Neuron (in vitro differentiated cells): ENCODE results near the gene SH3PXD2A.
A peak's percentile ranks its signal among the peaks of the same experiment; 100 is the strongest.

Source experiments
- H2AFZ ChIP-seq: one replicate; pipeline ENCODE4 v1.6.1; 2013; ENCODE audit warnings: low read depth, mild to moderate bottlenecking, inconsistent platforms, low read length, moderate library complexity
- H3K27me3 ChIP-seq: one replicate; pipeline ENCODE4 v1.6.1; 2013; ENCODE audit warnings: low read length; ENCODE audit not compliant: insufficient read depth
- H3K36me3 ChIP-seq: one replicate; pipeline ENCODE4 v1.6.1; 2013; ENCODE audit warnings: low read length; ENCODE audit not compliant: insufficient read depth
- H3K4me1 ChIP-seq: one replicate; pipeline ENCODE4 v1.6.1; 2013; ENCODE audit warnings: low read length; ENCODE audit not compliant: insufficient read depth
- H3K4me3 ChIP-seq: 2 replicates; pipeline ENCODE4 v1.5.1; 2013; ENCODE audit warnings: mild to moderate bottlenecking, low read length, moderate library complexity
- H3K9me3 ChIP-seq: one replicate; pipeline ENCODE4 v1.6.1; 2013; ENCODE audit warnings: low read length

SH3PXD2A gene

GRCh38 chr10:103855424-103855823 is at the start of gene SH3PXD2A:
Gene SH3PXD2A, minus strand, starts transcription at chr10:103855576. Its CDS starts 310 bp downstream, at chr10:103855266.
- Histone ChIP-seq H2AFZ (peak within 1 kb of the TSS; percentile 37), H3K4me1 (peaks cover 20% of the 10 kb centered on the region), H3K36me3 (no peaks in the 10 kb centered on the region), H3K9me3 (no peaks in the 10 kb centered on the region), H3K27me3 (peaks cover 29% of the 10 kb centered on the region), H3K4me3 (peak within 1 kb of the TSS; percentile 50)

- Histone ChIP-seq H3K4me1 (peaks cover 1% of the 10 kb centered on the region), H3K9me3 (no peaks in the 10 kb centered on the region), H2AFZ (no peak overlapping the region), H3K36me3 (peaks cover 15% of the 10 kb centered on the region), H3K4me3 (no peak overlapping the region), H3K27me3 (no peaks in the 10 kb centered on the region)
Measured at GRCh38 chr10:103901299-103901698, 45.9 kb upstream of the SH3PXD2A start.

- Histone ChIP-seq H3K9me3 (no peaks in the 10 kb centered on the region), H3K27me3 (no peaks in the 10 kb centered on the region), H3K36me3 (peaks cover 11% of the 10 kb centered on the region), H3K4me3 (no peak overlapping the region), H3K4me1 (peaks cover 20% of the 10 kb centered on the region), H2AFZ (no peak overlapping the region)
Measured at GRCh38 chr10:103899312-103899711, 43.9 kb upstream of the SH3PXD2A start.

GRCh38 chr10:103897241-103897774 is 41.9 kb upstream of the SH3PXD2A start:
- H3K4me1 ChIP-seq, result peaks cover 22% of the 10 kb centered on the region
- H3K9me3 ChIP-seq, result no peaks in the 10 kb centered on the region
- no peak overlapping the region for H2AFZ ChIP-seq
- H3K27me3 ChIP-seq, result no peaks in the 10 kb centered on the region
- no peak overlapping the region for H3K4me3 ChIP-seq
- H3K36me3 ChIP-seq, result peaks cover 9% of the 10 kb centered on the region

- Histone ChIP-seq H2AFZ (no peak overlapping the region), H3K9me3 (no peaks in the 10 kb centered on the region), H3K27me3 (no peaks in the 10 kb centered on the region), H3K4me3 (no peak overlapping the region), H3K4me1 (peaks cover 22% of the 10 kb centered on the region), H3K36me3 (peaks cover 13% of the 10 kb centered on the region)
Measured at GRCh38 chr10:103896225-103896624, 40.8 kb upstream of the SH3PXD2A start.

- H3K4me3 ChIP-seq, result no peak overlapping the region
- peaks cover 18% of the 10 kb centered on the region for H3K36me3 ChIP-seq
Measured at GRCh38 chr10:103895411-103896186, 40.2 kb upstream of the SH3PXD2A start.

GRCh38 chr10:103894441-103894864 is 39.1 kb upstream of the SH3PXD2A start:
- Histone ChIP-seq H2AFZ (no peak overlapping the region), H3K4me1 (peaks cover 22% of the 10 kb centered on the region), H3K4me3 (no peak overlapping the region), H3K9me3 (no peaks in the 10 kb centered on the region), H3K36me3 (peaks cover 18% of the 10 kb centered on the region), H3K27me3 (no peaks in the 10 kb centered on the region)

More at GRCh38 chr10:103895411-103896186, 40.2 kb upstream of the SH3PXD2A start:
- H3K27me3 ChIP-seq, result no peaks in the 10 kb centered on the region
- peaks cover 22% of the 10 kb centered on the region for H3K4me1 ChIP-seq
- H3K9me3 ChIP-seq, result no peaks in the 10 kb centered on the region
- H2AFZ ChIP-seq, result no peak overlapping the region

GRCh38 chr10:103893817-103894216 is 38.4 kb upstream of the SH3PXD2A start:
- Histone ChIP-seq H3K27me3 (no peaks in the 10 kb centered on the region), H3K4me3 (no peak overlapping the region), H2AFZ (no peak overlapping the region), H3K9me3 (no peaks in the 10 kb centered on the region), H3K36me3 (peaks cover 13% of the 10 kb centered on the region), H3K4me1 (peaks cover 23% of the 10 kb centered on the region)

GRCh38 chr10:103892181-103892580 is 36.8 kb upstream of the SH3PXD2A start:
- no peaks in the 10 kb centered on the region for H3K27me3 ChIP-seq

GRCh38 chr10:103890688-103891087 is 35.3 kb upstream of the SH3PXD2A start:
- H3K4me1 ChIP-seq, result peaks cover 21% of the 10 kb centered on the region
- H3K9me3 ChIP-seq, result no peaks in the 10 kb centered on the region
- no peaks in the 10 kb centered on the region for H3K27me3 ChIP-seq
- no peak overlapping the region for H3K4me3 ChIP-seq
- H3K36me3 ChIP-seq, result peaks cover 14% of the 10 kb centered on the region
- no peak overlapping the region for H2AFZ ChIP-seq

More at GRCh38 chr10:103892181-103892580, 36.8 kb upstream of the SH3PXD2A start:
- Histone ChIP-seq H3K4me1 (peaks cover 27% of the 10 kb centered on the region), H3K9me3 (no peaks in the 10 kb centered on the region), H2AFZ (no peak overlapping the region), H3K4me3 (no peak overlapping the region), H3K36me3 (peaks cover 12% of the 10 kb centered on the region)

- Histone ChIP-seq H3K4me1 (peaks cover 16% of the 10 kb centered on the region), H3K4me3 (no peak overlapping the region), H2AFZ (no peak overlapping the region), H3K36me3 (peaks cover 14% of the 10 kb centered on the region), H3K27me3 (no peaks in the 10 kb centered on the region), H3K9me3 (no peaks in the 10 kb centered on the region)
Measured at GRCh38 chr10:103890194-103890658, 34.9 kb upstream of the SH3PXD2A start.

GRCh38 chr10:103889121-103889720 is 33.8 kb upstream of the SH3PXD2A start:
- H3K4me3 ChIP-seq, result no peak overlapping the region
- H3K36me3 ChIP-seq, result peaks cover 14% of the 10 kb centered on the region
- H3K4me1 ChIP-seq, result peaks cover 6% of the 10 kb centered on the region
- H2AFZ ChIP-seq, result no peak overlapping the region
- no peaks in the 10 kb centered on the region for H3K9me3 ChIP-seq
- H3K27me3 ChIP-seq, result no peaks in the 10 kb centered on the region
